NCI-H226 (cell line): ENCODE results near the gene ADCK1.
"Not testable (repeated sequence)": the region's sequence is repeated elsewhere in the genome, so short reads cannot be mapped to it uniquely, and the experiment has no call there.

Source experiments
- DNase-seq: peaks from one replicate; pipeline ENCODE4 v3.0.0-alpha.2; 2015

Gene ADCK1

DNA sequence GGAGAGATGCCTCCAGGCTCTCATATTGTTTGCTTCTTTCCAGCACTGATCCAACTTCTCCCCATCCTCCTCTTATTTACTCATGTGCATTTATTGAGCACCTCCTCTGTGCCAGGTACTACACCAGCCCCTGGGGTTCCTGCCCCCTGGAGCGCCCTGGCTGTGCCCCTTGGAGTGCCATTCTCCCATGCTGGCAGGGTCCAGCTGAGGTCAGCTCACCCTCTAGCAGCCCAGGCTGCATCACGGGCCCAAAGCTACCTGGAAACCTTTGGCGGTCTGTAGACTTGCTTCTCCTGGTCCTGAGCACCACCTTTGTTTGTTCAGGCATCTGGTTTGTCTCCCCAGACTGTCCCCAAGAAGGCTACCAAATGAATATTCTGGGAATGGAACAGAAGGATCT lies 67.0 kb downstream of the ADCK1 start:
- no peak for DNase-seq

DNA sequence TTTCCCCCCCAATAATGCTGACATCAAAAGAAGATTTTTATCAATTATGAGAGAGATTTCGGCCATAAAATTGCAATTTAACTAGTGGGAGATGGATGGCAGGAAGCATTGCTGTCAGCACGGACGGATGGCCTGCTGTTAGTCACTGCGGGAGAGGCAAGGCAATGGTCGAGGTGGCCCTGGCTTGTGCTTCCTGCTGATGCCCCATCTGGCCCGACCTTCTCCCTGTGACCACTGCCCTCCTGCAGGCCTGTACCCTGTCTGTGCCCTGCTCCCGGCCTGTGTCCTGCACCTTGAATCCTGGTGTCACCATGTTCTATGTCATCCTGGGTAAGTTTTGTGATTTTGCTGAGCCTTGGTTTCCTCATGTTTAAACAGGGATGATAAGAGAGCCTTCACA lies 67.6 kb downstream of the ADCK1 start:
- no peak for DNase-seq

DNA sequence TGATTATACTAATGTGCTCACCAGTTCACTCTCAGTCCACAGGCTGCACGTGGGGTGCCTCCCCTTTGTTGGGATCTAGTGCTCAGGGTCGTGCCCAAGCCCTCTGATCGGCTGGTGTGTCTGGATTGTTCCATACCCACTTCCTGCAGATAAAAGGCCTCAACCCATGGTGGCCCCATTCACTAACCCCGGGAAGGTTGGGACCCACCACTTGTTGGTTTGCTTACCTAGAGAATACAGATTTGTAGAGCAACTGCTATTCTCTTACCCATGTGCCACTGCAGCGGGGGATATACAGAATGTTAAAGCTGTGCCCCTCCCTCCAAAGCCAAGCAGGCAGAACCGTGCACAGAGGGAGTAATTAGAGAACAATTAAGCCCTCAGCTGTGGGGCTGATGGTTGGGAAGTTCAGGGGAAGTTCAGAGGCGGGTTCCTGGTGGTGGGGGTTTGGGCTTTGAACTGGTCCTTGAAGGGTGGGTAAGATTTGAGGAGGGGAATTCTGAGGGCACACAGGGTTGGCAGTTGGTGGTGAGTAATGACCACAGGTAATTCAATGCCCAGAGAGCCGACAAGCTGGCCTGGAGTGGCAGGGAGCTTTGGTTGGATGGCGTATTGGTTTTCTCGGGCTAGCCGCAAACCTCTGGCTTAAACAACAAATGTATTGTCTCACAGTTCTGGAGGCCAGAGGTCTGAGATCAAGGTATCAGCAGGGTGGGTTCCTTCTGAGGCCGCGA lies 68.8 kb downstream of the ADCK1 start:
- no peak for DNase-seq

DNA sequence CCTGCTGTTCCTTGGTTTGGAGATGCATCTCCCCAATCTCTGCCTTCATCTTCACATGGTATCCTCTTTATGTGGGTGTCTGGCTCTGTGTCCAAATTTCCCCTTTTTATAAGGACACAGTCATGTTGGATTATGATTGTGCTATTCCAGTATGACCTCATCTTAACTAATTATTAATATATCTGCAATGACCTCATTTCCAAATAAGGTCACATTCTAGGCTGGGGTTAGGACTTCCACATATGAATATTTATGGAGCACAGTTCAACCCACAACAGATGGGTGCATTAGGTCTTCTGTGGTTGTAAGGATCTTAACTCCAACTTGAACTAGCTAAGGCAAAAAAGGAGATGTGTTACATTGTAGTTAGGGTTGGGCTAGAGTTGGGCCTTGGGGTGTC lies 69.4 kb downstream of the ADCK1 start:
- DNase-seq: no peak

DNA sequence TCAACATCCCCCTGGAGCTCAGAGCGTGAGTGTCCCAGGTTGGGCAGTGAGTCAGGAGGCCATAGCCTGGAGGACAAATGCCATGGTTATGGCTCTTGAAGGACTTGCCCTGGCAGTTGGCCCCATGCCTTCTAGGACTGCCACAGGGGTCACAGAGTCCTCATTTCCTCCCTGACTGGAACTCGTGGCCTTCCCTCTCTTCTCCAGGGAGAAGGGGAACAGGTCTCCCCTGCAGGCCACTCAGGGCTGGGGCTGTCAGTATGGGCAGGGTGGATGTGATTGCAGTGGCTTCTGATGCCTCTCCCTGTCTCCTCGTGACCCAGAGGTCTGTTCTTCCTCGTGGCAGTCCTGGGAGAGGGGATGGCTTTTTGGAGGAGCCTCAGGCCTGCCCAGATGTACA lies 70.7 kb downstream of the ADCK1 start:
- no peak for DNase-seq

DNA sequence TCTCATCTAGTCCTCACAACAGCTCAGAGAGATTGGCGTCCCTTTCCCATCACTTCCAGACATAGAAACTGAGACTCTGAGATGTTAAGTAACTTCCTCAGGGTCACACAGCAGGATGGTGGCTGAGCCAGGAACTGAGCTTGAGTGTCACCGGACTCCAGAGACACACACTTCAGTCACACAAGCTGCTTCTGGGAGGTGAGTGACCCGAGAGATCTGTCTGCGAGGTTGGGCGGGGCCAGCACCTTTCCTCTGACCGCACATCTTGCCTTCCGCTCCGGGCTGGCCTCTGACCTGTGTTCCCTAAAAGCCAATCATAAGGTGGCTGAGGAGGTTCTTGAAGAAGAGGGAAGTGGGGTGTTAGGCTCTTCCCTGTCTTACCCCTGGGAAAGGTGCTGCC lies 72.2 kb downstream of the ADCK1 start:
- no peak for DNase-seq

DNA sequence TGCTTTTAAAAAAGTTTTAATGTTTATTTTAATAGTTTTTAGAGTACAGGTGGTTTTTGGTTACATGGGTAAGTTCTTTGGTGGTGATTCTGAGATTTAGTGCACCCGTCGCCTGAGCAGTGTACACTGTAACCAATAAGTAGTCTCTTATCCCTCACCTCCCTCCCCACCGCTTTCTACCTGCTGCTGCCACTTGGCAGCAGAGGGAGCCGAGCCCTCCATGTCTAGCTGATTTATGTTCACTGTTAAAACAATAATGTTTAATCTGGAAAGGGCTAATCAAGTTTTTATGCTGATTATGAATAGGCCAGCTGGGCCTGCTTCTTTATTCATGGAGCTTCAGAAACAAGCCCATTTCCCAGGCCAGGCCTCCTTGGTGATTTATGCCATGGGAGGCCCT lies 73.1 kb downstream of the ADCK1 start:
- DNase-seq: no peak

DNA sequence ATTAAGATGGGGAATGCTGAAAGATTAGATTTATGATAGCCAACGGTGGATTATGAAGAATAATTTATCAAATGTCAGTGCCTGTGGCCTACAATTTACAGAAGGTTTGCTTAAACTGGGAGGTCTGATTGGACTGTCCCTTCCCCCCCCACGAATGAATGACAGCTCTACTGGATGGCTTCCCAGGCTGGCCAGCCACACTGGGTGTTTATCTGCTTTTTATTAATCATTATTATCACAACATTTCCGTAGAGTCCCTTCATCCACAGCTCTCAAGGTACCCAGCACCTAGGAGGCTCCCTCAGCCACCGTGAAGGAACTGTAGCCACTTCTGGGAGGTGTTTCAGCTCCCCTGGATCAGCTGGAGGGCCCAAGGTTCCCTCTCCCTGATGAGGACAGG lies 78.9 kb downstream of the ADCK1 start:
- DNase-seq: no peak

DNA sequence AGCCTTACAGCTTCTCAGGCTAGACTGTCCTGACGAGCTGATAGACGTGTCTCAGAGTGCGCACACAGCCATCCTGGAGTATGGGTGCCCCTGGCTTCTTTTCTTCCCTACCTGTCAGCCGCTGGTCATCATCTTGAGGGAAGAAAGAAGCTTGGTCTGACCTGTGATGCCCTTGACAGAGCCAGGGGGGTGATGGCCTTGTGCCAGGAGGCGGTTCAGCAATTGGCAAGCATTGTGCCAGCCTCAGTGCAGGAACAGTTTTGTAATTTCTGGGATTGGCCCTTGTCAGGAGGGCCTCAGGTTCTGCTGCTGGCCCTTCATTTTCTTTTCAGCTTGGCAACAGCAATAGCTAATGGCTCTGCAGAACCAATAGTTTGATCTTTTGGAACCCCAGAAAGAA lies 80.1 kb downstream of the ADCK1 start:
- DNase-seq: no peak

DNA sequence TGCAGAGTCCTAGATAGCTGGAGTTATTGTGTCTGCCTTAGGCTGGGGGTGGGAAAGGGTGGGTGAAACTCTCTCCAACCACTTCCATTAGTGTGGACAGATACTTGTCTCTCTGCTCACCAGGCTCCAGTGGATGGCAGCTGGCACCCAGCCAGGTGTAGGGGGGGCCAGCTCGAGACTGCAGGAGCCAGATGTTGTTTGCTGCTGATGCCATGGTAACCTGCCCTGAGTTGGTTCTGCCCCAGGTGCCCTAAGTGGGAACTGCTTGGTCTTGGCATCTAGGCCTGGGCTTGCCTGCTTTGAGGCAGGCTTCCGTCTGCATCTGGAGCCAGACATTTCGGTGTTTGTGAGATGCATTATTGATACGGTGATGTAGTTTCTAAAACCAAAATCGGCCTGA lies 82.2 kb downstream of the ADCK1 start:
- DNase-seq: peak; percentile 12

DNA sequence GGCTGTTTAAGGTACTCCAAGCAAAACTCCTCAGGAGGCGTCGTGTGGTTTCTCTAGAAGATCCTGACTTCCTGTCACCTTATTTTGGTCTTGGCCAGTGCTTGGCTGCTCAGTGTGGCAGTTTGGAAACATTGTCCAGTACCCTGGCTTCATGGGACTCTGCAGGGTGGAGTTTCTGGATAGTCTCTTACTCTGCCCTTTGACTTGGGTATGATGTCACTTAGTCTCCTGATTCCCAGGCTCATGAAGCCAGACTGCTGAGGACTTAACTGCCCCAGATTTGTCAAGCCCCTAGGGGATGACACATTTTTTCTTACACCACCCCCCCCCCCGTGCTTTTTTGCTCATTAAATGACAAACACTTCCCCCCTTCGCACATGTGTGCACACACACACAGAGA lies 82.7 kb downstream of the ADCK1 start:
- no peak for DNase-seq

DNA sequence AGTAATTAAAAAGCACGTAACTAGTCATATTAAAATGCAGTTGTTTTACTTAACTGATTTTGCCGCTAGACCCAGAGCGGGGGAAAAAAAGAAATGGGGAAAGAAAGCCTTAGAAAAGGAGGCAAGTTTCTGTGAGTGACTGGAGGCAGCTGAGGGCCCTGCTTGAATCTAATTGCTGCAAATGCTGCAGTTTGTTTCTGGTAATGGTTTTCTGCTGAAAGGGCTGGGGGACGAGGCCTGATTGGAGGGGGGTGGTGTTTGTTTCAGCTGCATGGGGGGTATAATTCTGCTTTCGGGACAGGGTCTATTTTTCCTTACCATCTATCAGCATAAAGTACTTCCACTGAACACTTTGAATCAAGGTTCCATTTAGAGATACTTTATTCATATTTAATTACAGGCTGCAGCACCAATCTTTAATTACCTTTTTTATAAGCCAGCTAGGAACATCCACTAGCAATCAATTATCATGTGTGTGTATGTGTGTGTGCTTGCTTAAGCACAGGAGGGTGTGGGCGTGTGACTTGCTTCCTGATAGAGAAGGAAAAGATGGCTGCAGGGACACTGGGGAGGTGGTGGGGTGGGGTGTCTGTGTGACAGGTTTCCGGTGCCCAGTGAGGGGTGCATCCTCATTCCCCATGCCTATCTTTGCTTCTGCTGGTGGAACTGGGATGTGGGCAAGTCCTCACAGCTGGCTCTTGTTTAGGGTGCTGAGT lies 83.4 kb downstream of the ADCK1 start:
- no peak for DNase-seq

DNA sequence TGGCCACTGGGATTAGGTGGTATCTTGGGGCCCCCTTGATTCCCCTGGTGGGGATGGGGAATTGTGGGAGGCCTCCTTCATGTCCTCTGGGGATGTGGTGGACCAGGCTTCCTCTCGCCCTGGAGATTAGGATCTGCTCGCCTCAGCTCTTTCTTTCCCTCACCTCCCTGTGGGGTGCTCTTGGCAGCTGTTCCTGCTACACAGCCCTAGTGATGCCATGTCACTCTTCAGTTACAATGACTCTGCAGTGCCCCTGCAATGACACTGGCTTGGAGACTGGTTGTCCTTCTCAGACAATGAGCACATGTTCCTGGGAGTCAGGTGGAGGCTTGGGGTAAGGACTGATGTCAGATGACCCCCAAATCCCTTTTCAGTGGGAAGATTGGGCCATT lies 83.9 kb downstream of the ADCK1 start:
- DNase-seq: no peak

DNA sequence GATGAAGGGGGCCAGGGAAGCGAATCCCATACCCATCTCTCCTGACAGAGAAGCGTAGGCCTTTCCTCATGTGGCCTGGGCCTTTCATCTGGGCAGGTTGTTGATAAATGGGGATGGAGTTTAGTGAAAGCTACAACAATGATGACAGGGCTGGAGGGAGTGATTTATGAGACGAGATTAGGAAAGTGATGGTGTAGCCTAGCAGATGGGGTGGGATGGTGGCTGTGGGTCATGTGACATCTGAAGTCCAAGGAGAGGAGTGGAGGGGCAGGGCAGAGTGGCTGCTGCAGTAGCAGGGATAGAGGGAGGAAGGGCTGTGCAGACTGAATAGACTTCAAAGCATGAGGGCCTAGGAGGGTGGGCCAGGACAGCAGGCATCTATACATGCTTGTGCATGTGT lies 85.5 kb downstream of the ADCK1 start:
- no peak for DNase-seq

DNA sequence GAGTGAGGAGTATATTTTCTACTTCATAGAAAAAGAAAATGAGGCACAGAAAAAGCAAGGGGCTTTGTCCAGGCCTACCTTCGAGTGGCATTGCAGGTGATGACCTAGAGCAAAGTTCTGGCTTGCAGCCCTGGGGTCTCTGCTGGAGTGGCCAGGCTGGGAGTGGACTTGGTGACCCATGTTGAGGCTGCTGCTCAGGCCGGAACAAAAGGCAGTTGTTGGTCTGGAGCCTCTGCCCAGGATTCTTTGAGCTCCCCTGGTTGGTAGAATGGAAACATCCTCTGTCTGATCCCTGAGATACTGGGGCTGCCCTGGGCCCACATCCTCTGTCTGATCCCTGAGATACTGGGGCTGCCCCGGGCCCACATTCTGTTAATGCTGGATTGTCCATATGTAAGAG lies 86.1 kb downstream of the ADCK1 start:
- DNase-seq: no peak

DNA sequence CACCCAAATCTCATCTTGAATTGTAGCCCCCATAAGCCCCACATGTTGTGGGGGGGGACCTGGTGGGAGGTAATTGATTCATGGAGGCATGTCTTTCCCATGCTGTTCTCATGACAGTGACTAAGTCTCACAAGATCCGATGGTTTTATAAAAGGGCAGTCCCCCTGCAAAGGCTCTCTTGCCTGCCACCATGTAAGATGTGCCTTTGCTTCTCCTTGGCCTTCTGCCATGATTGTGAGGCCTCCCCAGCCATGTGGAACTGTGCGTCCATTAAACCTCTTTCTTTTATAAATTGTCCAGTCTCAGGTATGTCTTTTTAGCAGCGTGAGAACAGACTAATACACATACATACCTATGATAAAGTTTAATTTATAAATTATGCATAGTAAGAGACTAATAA lies 89.0 kb downstream of the ADCK1 start:
- not testable (repeated sequence) for DNase-seq

DNA sequence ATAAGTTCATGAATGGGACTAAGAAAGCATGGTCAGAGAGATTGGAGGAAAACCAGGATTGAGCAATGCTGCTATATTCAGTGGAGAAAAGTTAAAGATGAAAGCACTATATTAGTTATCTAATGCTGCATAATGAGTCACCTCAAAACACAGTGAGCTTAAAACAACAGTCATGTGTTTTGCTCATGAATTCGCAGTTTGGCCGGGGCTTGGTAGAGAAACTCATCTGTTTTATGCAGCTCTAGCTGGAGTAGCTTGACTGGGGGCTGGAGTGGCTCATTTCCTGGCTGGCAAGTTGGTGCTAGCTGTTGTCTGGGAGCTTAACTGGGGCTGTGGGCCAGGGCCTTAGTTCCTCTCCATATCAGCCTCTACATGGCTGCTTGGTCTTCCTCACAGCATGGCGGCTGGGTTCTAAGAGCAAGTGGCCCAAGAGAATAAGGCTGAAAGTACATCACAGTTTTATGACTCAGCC lies 90.1 kb downstream of the ADCK1 start:
- peak; percentile 74 for DNase-seq

DNA sequence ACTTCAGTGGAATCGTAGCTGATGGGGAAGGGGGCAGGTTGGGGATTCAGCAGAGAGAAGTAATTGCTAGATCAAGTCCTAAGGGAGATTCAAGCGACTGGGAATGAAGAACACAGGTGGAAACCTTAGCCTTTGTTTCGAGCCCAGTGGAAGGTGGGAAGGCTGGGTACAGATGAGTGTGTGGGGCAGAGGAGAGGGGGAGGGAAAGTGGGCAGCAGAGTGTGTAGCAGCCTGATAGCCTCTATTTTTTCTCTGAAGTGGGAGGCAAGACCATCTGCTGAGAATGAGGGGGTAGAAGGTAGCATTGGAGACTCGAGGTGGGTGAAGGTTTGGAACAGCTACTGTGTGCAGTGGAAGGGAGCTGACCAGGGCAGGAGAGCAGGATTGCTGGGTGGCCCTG lies 91.0 kb downstream of the ADCK1 start:
- DNase-seq: no peak

DNA sequence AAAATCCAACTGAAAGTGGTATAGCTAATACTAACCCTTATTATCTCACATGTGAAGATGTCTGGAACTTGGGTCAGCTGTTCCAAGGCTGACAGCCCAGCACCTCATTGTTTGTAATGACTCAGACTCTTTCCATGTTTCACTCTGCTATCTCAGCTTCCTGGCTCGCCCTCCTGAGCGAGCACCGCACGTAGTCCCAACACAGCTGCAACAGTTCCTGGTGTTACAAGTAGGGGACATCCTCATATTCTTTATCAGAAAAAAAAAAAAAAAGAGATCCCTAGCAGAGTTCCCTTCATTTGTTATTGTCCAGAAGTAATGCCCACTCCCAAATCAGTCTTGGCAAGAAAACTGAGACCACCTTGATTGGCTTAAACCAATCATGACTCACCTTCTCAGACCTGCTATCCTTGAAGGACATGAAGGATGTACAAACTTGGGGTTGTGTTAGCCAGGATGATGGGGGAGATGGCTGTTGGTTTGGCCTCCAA lies 92.5 kb downstream of the ADCK1 start:
- no peak for DNase-seq

DNA sequence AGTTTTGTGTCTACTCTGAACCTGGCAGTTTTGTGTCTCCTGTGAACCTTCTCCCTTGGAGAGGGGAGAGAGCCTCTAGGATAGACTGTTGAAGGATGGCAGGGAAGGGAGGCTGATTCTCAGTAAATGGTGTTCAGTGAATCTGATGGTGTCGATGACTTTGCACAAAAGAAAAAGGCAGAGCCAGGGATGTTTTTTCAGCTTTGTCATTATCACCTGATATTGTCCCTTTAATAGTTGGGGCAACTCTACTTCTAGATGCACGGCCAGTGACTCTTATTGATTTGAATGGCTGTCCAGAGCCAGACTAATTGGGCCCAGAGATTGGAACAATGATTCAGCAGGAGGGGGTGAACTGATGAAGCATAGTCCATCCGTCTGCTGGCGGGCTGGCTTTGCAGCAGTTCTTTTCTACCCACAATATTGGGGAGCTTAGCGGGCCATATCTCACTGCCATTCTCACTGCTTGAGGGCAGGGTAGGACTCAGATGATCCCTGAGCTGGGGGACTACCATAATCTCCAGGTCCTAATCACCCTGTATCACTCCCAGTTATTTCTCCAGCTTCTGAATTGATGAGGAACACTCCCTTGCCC lies 93.1 kb downstream of the ADCK1 start:
- no peak for DNase-seq

DNA sequence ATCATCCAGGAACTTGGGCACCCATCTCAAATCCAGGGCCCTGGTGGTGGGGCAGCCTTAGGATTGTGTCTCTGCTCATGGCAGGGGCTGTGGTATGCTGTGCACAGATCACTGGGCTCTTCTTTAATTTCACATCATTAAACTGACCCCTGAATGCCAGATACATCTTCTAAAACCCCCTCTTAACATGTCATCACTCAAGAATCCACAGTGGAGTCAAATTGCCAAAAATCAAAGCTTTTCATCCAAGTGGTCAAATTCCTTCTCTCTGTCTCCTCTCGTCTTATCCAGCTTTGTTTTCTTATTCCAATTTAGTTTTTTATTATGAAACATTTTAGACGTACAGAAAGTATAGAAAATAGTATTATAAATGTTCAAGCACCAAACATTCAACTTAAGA lies 97.5 kb downstream of the ADCK1 start:
- DNase-seq: no peak

DNA sequence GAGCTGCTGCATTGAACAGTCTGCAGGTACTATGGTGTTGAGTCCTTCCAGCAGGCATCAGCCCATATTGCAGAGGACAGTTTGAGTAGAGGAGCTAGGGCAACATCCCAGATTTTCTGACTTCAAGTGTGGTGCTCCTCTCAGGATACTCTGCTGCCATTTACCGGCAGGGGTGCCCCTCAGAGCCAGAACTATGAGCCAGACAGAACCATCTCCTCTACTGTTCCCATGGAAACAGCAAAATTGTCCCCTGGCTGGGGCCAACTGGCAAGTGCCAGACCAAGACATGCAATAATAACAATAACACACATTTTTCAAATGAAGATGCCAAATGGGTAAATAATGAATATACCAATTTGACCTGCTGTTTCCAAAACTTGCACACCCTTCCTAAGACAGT lies 102.9 kb downstream of the ADCK1 start:
- no peak for DNase-seq

DNA sequence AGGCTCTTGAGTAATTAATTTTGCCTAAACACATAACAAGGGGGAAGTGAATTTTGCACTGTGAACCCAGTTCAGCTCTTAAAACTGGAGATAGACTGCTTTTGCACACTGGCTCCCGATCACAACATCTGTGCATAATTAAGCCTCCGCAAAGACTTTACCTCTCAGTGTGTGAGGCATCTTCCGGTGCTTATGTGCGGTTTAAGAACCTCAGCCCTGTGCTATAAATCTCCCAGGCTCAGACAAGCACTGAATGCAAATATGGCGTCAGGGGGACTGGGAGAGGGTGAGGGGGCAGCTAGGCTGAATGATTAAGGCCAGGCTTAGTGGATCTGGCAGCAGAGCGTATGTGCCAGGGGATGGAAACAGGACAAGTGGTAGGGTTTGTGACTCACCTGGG lies 103.3 kb downstream of the ADCK1 start:
- DNase-seq: no peak

DNA sequence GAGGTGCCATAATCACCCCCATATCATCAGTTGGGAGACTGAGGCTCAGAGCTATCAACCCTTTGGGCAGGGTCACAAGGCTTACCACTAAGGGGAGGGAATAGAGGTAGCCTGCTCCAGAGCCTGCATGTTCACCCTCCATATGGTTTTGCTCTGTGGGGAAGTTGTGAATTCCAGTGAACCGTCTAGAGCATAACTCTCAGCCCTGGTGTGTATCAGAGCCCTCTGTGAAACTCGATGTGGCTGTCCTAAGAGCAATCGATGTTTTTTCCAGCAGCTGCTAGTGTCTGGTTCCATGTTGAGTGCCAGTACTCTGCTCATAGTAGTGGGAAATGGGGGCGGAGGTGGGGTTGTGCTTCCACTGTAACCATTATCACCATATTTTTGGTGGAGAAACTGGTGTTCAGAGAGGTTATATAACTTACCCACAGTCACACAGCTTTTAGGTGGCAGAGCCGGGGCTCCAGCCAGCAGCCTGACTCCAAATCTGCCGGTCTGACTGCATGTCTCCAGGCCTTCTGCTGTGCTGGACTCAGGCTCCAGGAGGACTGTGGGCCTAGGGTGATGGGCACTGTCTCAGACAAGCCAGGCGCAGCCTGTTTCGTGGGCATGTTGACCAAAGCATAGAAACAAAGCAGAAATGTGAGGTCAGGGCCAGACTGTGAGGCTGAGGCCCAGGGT lies 104.2 kb downstream of the ADCK1 start:
- DNase-seq: no peak
